Stomach (tissue), 4 donors: ENCODE measurements around the gene INSR.

Experiments used
- POLR2A ChIP-seq, 4 donors: fragments of 450-650 bp; IDR thresholded peaks; one replicate each; pipeline ENCODE4 v1.6.1; 2016; ENCODE audit warnings: antibody characterized with exemption in 4 of 4, control low read depth in 2 of 4, mild to moderate bottlenecking in 1 of 4, moderate library complexity in 1 of 4
- TF ChIP-seq, protein P1 (sequence below), 7 experiments: fragments of 450-650 bp in 4 of 7; fragments of 200-600 bp in 3 of 7; sonication (generic) in 3 of 7; IDR thresholded peaks; one replicate each; pipeline ENCODE4 v1.5.1; 2016 to 2019; ENCODE audit warnings: antibody characterized with exemption in 7 of 7, control low read depth in 2 of 7, mild to moderate bottlenecking in 1 of 7

- TF ChIP-seq POLR2A (IDR thresholded peaks at IDR 0.05), result no peak
- TF ChIP-seq, protein P1, sequence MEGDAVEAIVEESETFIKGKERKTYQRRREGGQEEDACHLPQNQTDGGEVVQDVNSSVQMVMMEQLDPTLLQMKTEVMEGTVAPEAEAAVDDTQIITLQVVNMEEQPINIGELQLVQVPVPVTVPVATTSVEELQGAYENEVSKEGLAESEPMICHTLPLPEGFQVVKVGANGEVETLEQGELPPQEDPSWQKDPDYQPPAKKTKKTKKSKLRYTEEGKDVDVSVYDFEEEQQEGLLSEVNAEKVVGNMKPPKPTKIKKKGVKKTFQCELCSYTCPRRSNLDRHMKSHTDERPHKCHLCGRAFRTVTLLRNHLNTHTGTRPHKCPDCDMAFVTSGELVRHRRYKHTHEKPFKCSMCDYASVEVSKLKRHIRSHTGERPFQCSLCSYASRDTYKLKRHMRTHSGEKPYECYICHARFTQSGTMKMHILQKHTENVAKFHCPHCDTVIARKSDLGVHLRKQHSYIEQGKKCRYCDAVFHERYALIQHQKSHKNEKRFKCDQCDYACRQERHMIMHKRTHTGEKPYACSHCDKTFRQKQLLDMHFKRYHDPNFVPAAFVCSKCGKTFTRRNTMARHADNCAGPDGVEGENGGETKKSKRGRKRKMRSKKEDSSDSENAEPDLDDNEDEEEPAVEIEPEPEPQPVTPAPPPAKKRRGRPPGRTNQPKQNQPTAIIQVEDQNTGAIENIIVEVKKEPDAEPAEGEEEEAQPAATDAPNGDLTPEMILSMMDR (IDR thresholded peaks at IDR 0.05), result no peak
Observed at GRCh38 chr19:7292950-7293761, 1.1 kb downstream of the INSR start.
